Activated naive CD8-positive, alpha-beta T cell treated with anti-CD3 and anti-CD28 coated beads, Interleukin-2, amount 10 ng/mL, durations not matched to agents 7 days and 5 days (primary cell): ENCODE data around the gene STUM. TPM values are rescaled to one million over a fixed set of nuclear protein-coding genes. Genes with fewer than 3 reads are reported as not detected.

Experiments
- ATAC-seq: fragments of 150-1000 bp; cut with Tn5 transposase; one replicate; pipeline ENCODE4 v1.10.0; 2021; ENCODE audit warnings: low read depth, moderate library complexity
- POLR2A ChIA-PET: fragments of 350-600 bp; sonication (Branson Sonifier 250); formaldehyde crosslinking; loops from one replicate; lab custom pipeline; 2021; ENCODE audit warnings: antibody characterized with exemption; lab: Charles Lee
- DNase-seq: peaks from one replicate; pipeline ENCODE4 v3.0.0; 2021
- H3K27ac Mint-ChIP-seq: one replicate; pipeline ENCODE4 v1.8.0; 2022; ENCODE audit warnings: mild to moderate bottlenecking, mixed read lengths
- H3K27me3 Mint-ChIP-seq: one replicate; pipeline ENCODE4 v1.8.0; 2022; ENCODE audit warnings: mild to moderate bottlenecking, moderate library complexity, mixed read lengths
- H3K36me3 Mint-ChIP-seq: one replicate; pipeline ENCODE4 v1.8.0; 2021; ENCODE audit warnings: mild to moderate bottlenecking, mixed read lengths
- H3K4me1 Mint-ChIP-seq: one replicate; pipeline ENCODE4 v1.8.0; 2021; ENCODE audit warnings: mixed read lengths
- H3K4me3 Mint-ChIP-seq: one replicate; pipeline ENCODE4 v1.8.0; 2022; ENCODE audit warnings: mild to moderate bottlenecking, moderate library complexity, mixed read lengths
- H3K9me3 Mint-ChIP-seq: one replicate; pipeline ENCODE4 v1.8.0; 2021; ENCODE audit warnings: mixed read lengths
- total RNA-seq, 2 experiments: library from RNA; stranded (reverse); gene quantifications; one replicate each; pipeline ENCODE4 v1.2.3, GENCODE V29; 2021

Gene STUM
- total RNA-seq, 2 experiments from 2014 or later: not detected

- Mint-ChIP-seq H3K4me3 (no peak overlapping the region), H3K36me3 (no peaks in the 10 kb centered on the region), H3K27ac (no peak overlapping the region), H3K4me1 (no peaks in the 10 kb centered on the region), H3K9me3 (no peaks in the 10 kb centered on the region), H3K27me3 (peaks cover 29% of the 10 kb centered on the region)
- DNase-seq (no peak), ATAC-seq (no peak)
- POLR2A ChIA-PET: no interaction called here
These were observed 5.9 kb upstream of the STUM start for GRCh38 chr1:226542623-226543103.

DNA sequence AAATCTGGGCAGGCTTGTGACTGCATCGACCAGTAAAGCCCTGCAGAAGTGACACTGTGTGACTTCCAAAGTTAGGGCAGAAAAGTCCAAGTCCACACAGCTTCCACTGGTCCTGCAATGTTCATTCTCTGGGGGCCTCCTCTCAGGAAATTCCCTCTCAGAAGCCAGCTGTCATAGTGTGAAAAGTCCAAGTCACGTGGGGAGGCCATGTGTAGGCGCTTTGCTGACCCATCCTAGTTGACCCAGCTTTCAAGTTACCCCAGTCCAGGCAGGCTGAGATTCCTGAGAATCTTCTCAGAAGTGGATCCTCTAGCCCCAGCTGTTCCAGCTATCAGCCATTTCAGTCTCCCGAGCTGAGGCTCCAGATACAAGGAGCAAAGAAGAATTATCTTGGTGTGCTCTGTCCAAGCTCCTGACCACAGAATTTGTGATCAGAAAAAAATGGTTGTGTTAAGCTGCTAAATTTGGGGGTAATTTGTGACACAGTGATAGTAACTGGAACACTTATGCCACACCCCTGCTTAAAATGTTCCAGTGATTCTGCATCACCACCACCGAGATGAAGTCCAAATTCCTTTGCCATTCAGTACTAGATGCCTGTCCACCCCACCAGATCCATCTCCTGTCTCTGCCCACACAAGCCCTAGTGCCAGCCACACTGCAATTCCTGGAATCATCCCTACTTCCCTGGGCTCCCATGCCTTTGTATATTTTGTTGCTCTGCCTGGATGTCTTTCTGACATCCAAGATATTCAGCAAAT lies 2.5 kb upstream of the STUM start:
- Mint-ChIP-seq H3K36me3 (no peaks in the 10 kb centered on the region), H3K4me1 (peaks cover 8% of the 10 kb centered on the region), H3K27ac (no peak overlapping the region), H3K4me3 (no peak overlapping the region), H3K27me3 (peaks cover 47% of the 10 kb centered on the region), H3K9me3 (no peaks in the 10 kb centered on the region)
- DNase-seq (no peak), ATAC-seq (no peak)
- POLR2A ChIA-PET: no interaction called here

DNA sequence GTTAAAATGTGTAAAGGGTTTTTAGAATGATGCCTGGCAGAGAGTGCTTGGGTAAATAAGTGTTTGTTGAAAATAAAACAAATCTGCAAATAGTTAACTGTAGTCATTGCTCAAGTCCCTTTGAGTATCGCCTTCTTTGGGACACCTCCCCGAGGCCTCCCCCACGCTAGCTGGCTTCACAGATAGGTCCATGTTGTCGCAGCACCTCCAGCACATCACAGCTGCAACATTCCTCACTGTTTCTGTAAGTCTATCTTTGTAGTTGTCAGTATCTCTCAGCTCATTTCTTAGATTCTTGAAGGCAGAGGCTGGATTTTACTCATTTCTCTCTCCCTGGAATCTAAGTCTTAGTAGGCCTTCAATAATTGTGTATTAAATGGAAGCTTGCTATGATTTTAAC lies 1.6 kb upstream of the STUM start:
- POLR2A ChIA-PET: no interaction called here
- ATAC-seq (no peak), DNase-seq (no peak)
- no peaks in the 10 kb centered on the region for H3K36me3 Mint-ChIP-seq
- H3K27ac Mint-ChIP-seq: no peak overlapping the region
- H3K4me1 Mint-ChIP-seq: peaks cover 8% of the 10 kb centered on the region
- H3K9me3 Mint-ChIP-seq: no peaks in the 10 kb centered on the region
- H3K27me3 Mint-ChIP-seq: peaks cover 55% of the 10 kb centered on the region
- no peak overlapping the region for H3K4me3 Mint-ChIP-seq

DNA sequence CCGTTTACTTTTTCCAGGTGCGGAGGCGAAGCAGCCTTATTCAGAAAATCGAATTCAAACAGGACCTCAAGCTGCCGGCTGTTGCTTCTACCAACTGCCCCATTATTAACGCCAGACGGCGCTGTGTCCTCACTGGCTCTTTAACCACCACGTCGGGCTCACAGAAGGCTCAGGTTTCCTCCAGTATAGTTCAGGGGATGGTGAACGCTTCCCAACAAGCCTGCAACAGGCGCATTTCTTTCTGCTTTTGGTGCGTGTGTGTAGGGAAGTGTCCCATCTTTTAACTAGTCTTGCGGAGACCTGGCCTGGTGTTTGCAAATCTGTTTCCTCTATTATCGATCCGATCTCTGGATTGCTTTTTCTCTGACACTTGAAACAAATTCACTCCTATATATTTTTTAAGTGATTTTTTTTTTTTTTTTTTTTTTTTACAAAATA lies 791 bp upstream of the STUM start:
- no peak overlapping the region for H3K27ac Mint-ChIP-seq
- DNase-seq: peak; percentile 57
- no peaks in the 10 kb centered on the region for H3K9me3 Mint-ChIP-seq
- peak; percentile 68 for ATAC-seq
- no peaks in the 10 kb centered on the region for H3K36me3 Mint-ChIP-seq
- H3K27me3 Mint-ChIP-seq: peaks cover 62% of the 10 kb centered on the region
- H3K4me1 Mint-ChIP-seq: peaks cover 8% of the 10 kb centered on the region
- H3K4me3 Mint-ChIP-seq: no peak overlapping the region
- POLR2A ChIA-PET: no interaction called here

DNA sequence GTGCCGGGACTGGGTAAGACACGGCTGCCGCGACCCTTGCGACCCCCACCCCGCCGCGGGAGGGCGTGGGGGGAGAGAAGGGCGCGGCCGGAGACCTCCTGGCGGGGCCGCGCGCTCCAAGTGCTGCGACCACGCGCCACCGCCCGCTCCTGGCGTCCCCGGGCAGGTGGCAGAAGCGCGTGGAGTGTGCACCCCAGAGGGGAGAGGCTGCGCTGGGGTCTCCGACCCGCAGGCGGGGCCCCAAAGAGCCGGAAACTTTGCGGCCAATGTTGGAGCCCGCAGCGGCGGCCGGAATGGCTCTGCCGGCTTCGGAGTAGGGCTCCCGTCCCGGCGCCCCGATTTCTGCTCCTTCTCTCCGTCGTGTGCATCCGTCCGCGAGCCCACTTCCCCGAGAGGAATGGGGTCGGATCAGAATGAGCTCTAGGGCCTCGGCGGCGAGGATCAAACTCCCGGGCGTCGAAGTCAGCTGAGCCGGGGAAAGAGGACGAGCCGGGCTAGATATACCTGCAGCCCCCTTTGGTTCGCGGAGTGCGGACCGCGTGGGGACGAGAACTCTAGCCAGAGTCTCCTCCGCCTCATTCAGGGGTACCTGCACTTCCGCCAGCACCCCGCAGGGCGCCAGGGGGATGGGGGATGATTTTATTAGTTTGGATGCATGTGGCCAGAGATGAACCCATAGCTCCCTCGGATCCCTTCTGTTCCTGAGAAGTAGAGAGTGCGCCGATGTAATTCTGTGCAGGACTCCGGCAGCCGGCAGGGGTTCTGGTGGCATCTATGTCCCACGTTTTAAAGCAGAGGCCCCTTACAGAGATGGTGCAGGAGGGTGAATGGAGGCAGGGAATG lies 751 bp downstream of the STUM start:
- POLR2A ChIA-PET: no interaction called here
- DNase-seq: peak; percentile 42

GRCh38 chr1:226549937-226550671 lies 1.5 kb downstream of the STUM start:
- no peaks in the 10 kb centered on the region for H3K9me3 Mint-ChIP-seq
- H3K36me3 Mint-ChIP-seq: no peaks in the 10 kb centered on the region
- POLR2A ChIA-PET: no interaction called here
- H3K4me3 Mint-ChIP-seq: peak overlapping the region; percentile 59
- ATAC-seq (peak; percentile 13), DNase-seq (peak; percentile 39)
- H3K27ac Mint-ChIP-seq: no peak overlapping the region
- peaks cover 8% of the 10 kb centered on the region for H3K4me1 Mint-ChIP-seq
- H3K27me3 Mint-ChIP-seq: peaks cover 71% of the 10 kb centered on the region

More for the DNA sequence above, 751 bp downstream of the STUM start:
- Mint-ChIP-seq H3K36me3 (no peaks in the 10 kb centered on the region), H3K27ac (no peak overlapping the region), H3K4me3 (peak overlapping the region; percentile 32), H3K9me3 (no peaks in the 10 kb centered on the region), H3K27me3 (peaks cover 75% of the 10 kb centered on the region), H3K4me1 (peaks cover 8% of the 10 kb centered on the region)
- peak; percentile 16 for ATAC-seq

DNA sequence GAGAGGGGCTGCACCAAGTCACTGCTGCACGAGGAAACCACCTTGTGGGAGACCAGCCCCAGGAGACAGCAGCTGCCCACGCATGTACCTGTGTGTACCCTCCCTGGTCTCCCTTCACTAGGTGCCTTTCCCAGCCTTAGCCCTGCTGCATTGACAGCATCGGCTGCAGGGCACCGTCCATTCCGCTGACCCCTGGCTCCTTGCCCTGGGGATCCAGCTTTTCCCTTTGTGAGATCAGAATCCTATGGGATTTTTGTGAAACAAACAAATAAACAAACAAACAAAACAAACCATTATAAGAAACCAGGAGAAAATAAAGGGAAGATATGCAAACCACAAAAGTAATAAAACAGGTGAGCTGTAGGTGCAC lies 2.1 kb downstream of the STUM start:
- Mint-ChIP-seq H3K27me3 (peaks cover 70% of the 10 kb centered on the region), H3K9me3 (no peaks in the 10 kb centered on the region), H3K4me3 (no peak overlapping the region), H3K36me3 (no peaks in the 10 kb centered on the region), H3K4me1 (peaks cover 8% of the 10 kb centered on the region), H3K27ac (no peak overlapping the region)
- ATAC-seq (no peak), DNase-seq (no peak)
- POLR2A ChIA-PET: no interaction called here

GRCh38 chr1:226551299-226551698 lies 2.7 kb downstream of the STUM start:
- Mint-ChIP-seq H3K27ac (no peak overlapping the region), H3K27me3 (peaks cover 66% of the 10 kb centered on the region), H3K4me3 (no peak overlapping the region), H3K4me1 (peaks cover 8% of the 10 kb centered on the region), H3K9me3 (no peaks in the 10 kb centered on the region), H3K36me3 (no peaks in the 10 kb centered on the region)
- DNase-seq (no peak), ATAC-seq (no peak)
- POLR2A ChIA-PET: interaction anchor here (0.5 kb wide), 1 partner anchor 597 kb away, joined by 3 read pairs; no protein-coding TSS in a partner anchor

- ATAC-seq: no peak
- H3K9me3 Mint-ChIP-seq: no peaks in the 10 kb centered on the region
- H3K36me3 Mint-ChIP-seq: no peaks in the 10 kb centered on the region
- H3K4me3 Mint-ChIP-seq: no peak overlapping the region
- peaks cover 8% of the 10 kb centered on the region for H3K4me1 Mint-ChIP-seq
- DNase-seq: no peak
- POLR2A ChIA-PET: no interaction called here
- H3K27ac Mint-ChIP-seq: no peak overlapping the region
- H3K27me3 Mint-ChIP-seq: peaks cover 63% of the 10 kb centered on the region
These were observed 3.5 kb downstream of the STUM start for GRCh38 chr1:226552061-226552460.

DNA sequence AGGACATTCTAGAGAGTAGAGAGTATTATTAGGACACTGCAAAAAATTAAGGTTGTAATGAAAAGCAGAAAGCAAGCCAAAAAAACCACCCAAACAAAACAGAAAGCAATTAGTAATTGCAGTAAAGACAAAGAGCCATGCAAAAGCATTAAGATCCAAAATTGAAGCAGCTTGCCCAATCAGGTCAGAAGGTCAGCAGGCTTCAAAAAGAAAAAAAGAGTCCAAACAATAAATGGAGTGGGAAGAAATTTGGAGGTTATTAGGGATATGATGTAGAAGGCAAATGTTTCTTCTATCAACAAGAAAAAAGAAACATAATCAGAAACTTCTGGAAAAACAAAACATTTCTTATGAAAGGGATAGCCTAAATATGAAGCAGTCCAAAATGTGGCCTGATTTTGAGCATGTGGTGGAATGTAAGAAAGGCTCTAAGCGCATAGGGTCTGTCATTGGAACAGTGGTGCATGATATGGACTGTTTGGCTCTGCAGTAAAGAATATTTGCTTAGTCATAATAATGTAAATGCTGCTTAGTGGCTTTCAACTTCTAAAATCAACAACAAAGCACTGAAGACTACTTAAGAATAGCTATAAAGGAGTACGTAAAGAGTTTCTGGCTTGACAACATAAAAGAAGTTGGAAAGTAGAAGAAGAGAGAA lies 4.8 kb downstream of the STUM start:
- no peak overlapping the region for H3K4me3 Mint-ChIP-seq
- DNase-seq (no peak), ATAC-seq (no peak)
- POLR2A ChIA-PET: no interaction called here
- H3K9me3 Mint-ChIP-seq: no peaks in the 10 kb centered on the region
- no peaks in the 10 kb centered on the region for H3K36me3 Mint-ChIP-seq
- H3K27me3 Mint-ChIP-seq: peaks cover 63% of the 10 kb centered on the region
- H3K4me1 Mint-ChIP-seq: peaks cover 8% of the 10 kb centered on the region
- H3K27ac Mint-ChIP-seq: no peak overlapping the region

DNA sequence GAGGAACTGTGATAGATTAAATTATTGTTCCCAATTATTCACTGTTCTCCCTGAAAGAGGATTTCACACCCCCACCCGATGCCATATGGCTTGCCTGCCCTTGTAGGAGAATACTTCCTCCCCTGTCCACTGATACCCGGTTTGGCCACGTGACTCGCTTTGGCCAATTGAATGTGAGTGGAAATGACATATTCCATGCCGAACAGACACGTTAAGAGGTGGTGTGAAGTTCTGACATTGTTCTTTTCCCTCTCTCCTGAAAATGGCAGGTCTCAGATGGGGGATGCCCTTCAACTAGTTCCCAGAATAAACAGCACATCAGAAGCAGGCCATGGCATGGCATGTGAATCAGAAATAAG lies 5.3 kb downstream of the STUM start:
- no peak for DNase-seq
- H3K4me3 Mint-ChIP-seq: no peak overlapping the region
- POLR2A ChIA-PET: no interaction called here
- ATAC-seq: no peak
- no peak overlapping the region for H3K27ac Mint-ChIP-seq
- peaks cover 8% of the 10 kb centered on the region for H3K4me1 Mint-ChIP-seq
- peaks cover 63% of the 10 kb centered on the region for H3K27me3 Mint-ChIP-seq
- H3K9me3 Mint-ChIP-seq: no peaks in the 10 kb centered on the region
- no peaks in the 10 kb centered on the region for H3K36me3 Mint-ChIP-seq

DNA sequence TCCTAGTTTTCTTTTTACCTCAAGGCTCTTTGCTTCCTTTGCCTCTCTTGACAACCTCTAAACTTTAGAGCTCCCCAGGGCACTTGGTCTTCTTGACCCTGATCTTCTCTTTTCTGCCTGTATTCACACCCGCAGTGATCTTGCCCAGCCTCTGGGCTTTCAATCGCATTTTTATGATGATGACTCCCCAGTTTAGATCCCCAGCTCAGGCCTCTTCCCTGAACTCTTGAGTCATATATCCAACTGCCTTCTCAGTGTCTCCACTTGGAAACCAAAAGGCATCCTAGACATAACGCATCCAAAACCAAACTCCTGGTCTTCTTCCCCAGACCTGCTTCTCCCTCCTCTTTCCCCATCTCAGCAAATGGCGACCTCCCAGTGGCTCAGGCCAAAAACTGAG lies 6.5 kb downstream of the STUM start:
- Mint-ChIP-seq H3K4me1 (peaks cover 3% of the 10 kb centered on the region), H3K4me3 (no peak overlapping the region)

DNA sequence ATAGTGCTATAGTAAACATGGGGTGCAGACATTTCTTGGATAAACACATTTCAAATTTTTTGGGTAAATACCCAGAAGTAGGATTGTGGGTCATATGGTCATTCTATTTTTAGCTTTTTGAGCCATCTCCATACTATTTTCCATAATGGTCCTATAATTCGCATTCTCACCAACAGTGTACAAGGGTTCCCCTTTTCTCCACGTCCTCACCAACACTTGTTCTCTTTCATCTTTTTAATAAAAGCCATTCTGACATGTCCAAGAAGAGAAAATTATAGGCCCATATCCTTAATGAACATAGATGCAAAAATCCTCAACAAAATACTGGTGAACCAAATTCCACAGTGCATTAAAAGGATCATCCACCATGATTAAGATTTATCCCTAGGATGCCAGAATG lies 8.9 kb downstream of the STUM start:
- POLR2A ChIA-PET: no interaction called here
- Mint-ChIP-seq H3K4me3 (no peak overlapping the region), H3K27me3 (peaks cover 32% of the 10 kb centered on the region), H3K9me3 (no peaks in the 10 kb centered on the region), H3K36me3 (no peaks in the 10 kb centered on the region), H3K27ac (no peak overlapping the region), H3K4me1 (no peaks in the 10 kb centered on the region)
- ATAC-seq (no peak), DNase-seq (no peak)

More for the DNA sequence above, 6.5 kb downstream of the STUM start:
- ATAC-seq (no peak), DNase-seq (no peak)
- no peaks in the 10 kb centered on the region for H3K36me3 Mint-ChIP-seq
- H3K9me3 Mint-ChIP-seq: no peaks in the 10 kb centered on the region
- POLR2A ChIA-PET: no interaction called here
- H3K27ac Mint-ChIP-seq: no peak overlapping the region
- peaks cover 53% of the 10 kb centered on the region for H3K27me3 Mint-ChIP-seq
